GM13976 (cell line): ENCODE results near the gene CCDC188.

Experiments used
- DNase-seq: peaks from one replicate; pipeline ENCODE4 v3.0.0; 2012; ENCODE audit warnings: low spot score
- CTCF ChIP-seq: IDR thresholded peaks from 2 replicates; pipeline ENCODE4 v1.5.1; 2012; ENCODE audit warnings: borderline replicate concordance, mild to moderate bottlenecking; ENCODE audit not compliant: insufficient read depth; ENCODE audit errors: extremely low read depth, missing control alignments, control extremely low read depth
- in situ Hi-C: fragments of 300-500 bp; cut with MboI; formaldehyde crosslinking; loops from one replicate; pipeline ENCODE4 v1.12.0; 2022; ENCODE audit warnings: low sequenced_read_pairs, mixed read lengths, inconsistent platforms; ENCODE audit not compliant: unreplicated experiment

Gene CCDC188

GRCh38 chr22:20125201-20126174, 25.4 kb downstream of the CCDC188 start:
- no peak for DNase-seq
- in situ Hi-C loops, result loop anchor here (10.0 kb wide), 1 partner anchor 151 kb away; no protein-coding TSS in a partner anchor
- no peak for TF ChIP-seq CTCF

- in situ Hi-C loops, result loop anchor here (10.0 kb wide), 1 partner anchor 149 kb away; no protein-coding TSS in a partner anchor
- TF ChIP-seq CTCF, result no peak
- no peak for DNase-seq
These were observed 26.6 kb downstream of the CCDC188 start for GRCh38 chr22:20124083-20124787.

GRCh38 chr22:20123366-20124082, 27.3 kb downstream of the CCDC188 start:
- DNase-seq, result no peak
- in situ Hi-C loops, result loop anchor here (10.0 kb wide), 1 partner anchor 149 kb away; no protein-coding TSS in a partner anchor
- TF ChIP-seq CTCF, result no peak

GRCh38 chr22:20121856-20122415, 28.9 kb downstream of the CCDC188 start:
- no peak for TF ChIP-seq CTCF
- in situ Hi-C loops, result loop anchor here (10.0 kb wide), 1 partner anchor 147 kb away; no protein-coding TSS in a partner anchor
- DNase-seq, result no peak

- no peak for DNase-seq
- in situ Hi-C loops, result no loop called here
- no peak for TF ChIP-seq CTCF
These were observed 32.4 kb downstream of the CCDC188 start for GRCh38 chr22:20118300-20119020.
